GM19468 (cell line): ENCODE data around the gene UNC5B.

Source experiments
- ATAC-seq: cut with Tn5 transposase; IDR thresholded peaks from one replicate; pipeline ENCODE4 v1.9.1; 2021; ENCODE audit warnings: mild to moderate bottlenecking, moderate library complexity, moderate number of reproducible peaks; ENCODE audit not compliant: unreplicated experiment; ENCODE audit errors: extremely low read depth

Gene UNC5B

GRCh38 chr10:71237843-71238623 is 25.7 kb downstream of the UNC5B start:
- ATAC-seq, result no peak

DNA sequence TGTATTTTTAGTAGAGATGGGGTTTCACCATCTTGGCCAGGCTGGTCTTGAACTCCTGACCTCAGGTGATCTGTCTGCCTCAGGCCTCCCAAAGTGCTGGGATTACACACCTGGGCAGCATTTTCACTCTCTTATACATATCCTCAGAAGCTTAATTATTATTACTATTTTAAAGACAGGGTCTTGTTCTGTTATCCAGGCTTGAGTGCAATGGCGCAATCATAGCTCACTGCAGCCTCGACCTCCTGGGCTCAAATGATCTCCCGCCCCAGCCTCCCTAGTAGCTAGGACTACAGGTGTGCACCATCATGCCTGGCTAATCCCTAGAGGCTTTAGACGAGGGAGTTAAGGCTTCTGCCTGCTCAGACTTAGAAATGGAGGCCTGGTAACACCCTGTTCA is 26.3 kb downstream of the UNC5B start:
- ATAC-seq, result no peak

DNA sequence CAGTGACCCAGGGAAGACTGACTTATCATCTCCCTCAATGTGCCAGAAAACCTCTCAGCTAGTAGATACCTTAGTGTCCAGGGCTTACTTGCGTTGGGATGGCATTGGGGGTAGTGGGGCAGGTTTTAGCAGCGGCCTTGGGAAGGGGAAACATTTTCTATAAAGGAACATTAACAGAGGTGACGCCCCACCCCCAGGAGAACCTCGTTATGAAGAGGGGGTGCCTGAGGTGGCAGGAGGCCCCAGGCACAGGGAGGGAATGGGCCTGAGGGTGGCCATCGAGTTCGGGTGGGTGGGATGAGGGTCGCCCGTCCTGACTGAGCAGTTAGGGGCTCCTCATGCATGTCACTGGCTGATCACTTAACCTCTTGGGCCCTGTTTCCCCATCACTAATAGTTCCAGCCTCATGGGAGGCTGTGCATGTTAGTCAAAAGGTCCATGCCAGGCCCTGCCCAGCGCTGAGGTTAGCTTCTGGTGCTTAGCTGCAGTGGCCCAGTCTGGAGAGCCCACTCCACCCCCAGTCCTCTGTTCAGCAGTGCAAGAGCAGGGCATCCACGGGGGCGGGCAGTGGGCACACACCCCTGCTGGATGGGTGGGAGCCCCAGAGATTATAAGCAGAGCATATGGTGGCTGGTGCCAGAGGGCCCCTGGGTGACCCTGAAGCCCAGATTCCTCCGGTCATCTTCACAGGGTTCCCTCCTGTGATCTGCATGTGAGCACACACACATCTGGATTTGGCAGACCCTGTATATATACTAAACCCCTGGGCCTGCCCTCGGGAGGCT is 27.0 kb downstream of the UNC5B start:
- no peak for ATAC-seq

GRCh38 chr10:71239946-71240795 is 27.8 kb downstream of the UNC5B start:
- ATAC-seq, result no peak

DNA sequence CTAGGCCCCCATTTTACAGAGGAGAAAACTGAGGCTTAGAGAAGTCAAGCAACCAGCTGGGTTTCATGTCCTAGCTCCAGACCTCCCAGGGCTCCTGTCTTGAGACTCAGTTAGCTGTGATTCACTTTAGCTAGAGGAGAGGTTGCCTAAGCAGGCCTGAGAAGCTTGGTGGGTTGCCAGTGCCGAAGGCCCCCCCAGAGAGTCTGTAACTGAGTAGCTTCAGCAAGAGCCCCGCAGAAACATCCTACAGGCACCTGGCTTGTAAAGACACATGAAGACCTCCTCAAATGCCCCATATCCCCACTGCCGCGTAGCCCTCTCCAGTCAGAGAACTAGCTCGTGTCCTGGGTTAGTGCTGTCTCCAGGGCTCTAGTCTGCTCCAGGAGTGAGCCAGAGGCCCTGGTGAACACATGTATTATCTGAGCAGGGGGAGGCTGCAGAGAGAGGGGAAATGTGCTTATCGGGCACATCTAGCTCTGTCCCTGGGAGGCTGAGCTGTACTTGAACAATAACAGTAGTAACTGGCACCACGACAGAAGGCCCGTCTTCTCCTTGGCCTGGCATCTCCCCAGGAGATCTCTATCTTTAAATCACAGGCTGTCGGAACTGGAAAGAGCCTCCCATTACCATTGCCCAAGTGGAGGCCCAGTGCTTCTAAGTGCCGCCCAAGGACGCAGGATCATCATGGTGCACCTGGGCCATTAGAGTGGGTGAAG is 28.9 kb downstream of the UNC5B start:
- no peak for ATAC-seq

GRCh38 chr10:71241830-71242621 is 29.7 kb downstream of the UNC5B start:
- ATAC-seq, result no peak

DNA sequence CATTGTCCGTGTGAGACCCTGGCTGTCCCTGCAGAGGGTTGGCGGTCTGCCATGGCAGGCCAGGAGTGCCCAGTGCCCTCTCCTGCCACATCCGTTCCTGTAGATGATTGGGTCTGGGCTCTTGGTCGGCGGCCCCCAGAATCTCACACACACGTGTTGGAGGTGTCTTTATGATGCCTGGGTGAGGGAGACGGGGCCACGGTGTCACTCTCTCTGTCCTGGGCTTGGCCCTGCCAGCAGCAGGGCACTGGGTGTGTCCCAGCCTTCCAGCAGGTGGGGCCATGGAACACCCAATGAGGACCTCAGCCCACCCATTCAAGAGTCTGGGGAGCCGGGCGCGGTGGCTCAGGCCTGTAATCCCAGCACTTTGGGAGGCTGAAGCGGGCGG is 30.2 kb downstream of the UNC5B start:
- no peak for ATAC-seq

- ATAC-seq, result no peak
Measured at GRCh38 chr10:71243756-71244395, 31.5 kb downstream of the UNC5B start.

DNA sequence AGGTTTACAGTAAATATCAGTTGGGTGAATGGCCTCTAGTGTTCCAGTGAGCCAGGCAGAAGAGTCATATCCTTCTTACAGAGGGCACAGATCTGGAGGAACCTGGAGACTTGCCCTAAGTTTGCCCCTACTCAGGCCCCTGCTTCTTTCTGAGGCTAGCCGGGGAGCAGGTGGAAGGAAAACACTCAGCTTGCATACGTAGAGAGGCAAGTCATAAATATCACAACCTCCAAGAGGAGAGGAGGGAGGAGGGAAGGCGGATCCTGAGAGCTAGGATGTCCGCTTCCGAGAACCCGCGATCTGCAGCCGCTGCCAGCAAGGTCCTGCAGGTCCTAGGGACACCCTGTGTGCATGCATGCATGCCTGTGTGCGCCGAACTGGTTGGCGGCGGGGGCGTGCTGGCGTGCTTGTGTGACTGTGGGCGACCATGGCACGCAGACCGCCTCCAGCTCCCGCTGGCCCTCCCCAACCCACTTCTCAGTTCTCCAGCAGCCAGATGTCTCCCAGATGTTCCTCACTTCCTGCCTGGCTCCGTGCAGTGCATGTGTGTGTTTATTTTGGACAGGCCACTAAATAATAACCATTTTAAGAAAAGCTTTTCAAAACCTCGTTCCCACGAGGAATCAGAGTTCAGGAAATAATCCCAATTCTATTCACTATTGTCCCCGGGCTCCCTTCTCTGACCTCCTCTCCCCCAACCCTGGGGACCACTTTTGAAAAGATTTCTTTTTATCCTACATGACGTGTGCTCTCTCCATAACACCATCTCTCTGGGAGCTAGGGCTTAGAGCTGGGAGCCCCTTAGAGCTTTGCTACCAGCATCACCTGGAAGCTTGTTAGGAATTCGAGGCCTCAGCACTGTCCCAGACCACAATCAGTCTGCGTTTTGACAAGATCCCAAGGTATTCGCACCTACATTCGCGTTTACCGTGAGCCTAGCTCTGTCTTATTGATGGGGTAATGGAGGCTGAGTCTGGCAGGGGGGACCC is 32.4 kb downstream of the UNC5B start:
- ATAC-seq, result no peak

DNA sequence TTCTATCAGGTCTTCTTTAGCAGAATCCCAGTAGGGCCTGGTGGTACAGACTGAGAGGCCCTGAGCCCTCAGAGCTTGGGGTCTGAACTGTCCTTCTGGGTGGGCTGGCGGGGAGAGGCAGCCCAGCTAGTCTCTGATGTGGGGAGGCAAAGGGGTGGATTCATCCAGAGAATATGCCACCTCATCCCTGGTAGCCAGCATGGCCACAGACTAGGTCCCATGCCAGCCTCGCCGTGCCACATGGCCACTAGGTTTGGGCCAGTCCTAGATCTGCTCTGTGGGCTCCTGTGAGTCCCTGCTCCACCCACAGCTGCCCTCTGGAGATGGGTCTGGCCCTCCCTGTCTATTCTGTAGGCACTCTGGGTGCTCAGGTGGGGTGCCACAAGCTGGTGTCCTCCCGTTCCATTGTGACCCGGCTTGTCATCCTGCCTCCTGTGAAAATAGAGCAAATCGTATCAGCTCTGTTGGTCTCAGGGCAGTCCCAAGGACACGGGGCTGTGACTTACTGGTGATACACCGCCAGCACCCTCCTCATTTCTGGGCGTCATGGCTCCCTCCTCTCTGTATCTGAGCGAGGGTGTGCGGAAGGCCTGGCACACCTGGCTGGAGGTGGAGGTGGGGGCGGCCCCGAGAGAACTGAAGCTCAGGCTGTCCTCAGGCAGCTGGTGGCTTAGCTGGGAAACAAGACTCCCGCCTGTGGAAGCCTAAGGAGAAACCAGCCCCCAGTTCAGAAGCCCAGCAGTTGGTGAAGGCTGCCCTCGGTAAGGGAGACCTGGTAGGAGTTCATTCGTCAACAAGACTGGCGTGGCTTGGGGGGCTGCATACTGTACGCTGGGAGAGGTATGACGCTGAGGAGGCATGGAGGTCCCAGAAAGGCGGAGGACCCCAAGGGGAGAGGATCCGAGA is 33.3 kb downstream of the UNC5B start:
- ATAC-seq, result no peak

DNA sequence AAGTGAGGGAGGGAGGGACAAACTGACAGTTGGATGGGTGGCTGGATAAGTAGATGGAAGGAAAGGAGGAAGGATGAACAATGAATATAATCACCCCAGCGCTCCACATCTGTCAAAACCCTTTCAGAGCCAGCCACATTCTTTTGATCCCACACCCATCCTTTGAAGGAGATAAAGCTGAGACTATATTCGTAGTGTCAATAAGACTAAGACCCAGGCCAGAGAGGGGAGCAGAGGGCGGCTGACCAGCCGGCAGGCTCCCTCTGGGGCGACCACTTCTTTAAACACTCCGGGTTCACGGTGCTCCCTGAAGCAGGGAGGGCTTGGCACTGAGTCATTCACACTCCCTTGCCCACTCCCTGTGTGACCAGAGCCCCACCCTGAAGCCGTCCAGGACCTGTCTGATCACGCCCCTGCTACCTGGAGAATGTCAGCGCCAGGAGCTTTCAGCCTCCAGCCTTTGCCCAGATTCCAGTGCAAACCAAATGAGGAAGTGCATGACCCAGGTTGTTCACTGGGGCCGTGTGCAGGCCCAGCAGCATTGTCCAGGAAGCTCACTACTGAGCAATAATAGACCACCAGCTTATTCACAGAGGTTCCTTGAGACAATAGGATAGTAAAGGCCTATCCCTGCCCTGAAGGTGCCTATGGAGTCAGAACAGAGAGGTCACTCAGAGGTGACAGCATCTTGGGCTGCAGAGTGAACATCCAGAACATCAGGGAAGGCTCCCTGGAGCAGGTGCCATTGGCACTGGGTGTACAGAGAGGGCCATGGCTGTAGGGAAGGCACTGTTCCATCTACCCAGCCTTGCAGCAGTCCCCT is 34.4 kb downstream of the UNC5B start:
- no peak for ATAC-seq

- ATAC-seq, result no peak
Measured at GRCh38 chr10:71247414-71247705, 35.0 kb downstream of the UNC5B start.

- ATAC-seq, result no peak
Measured at GRCh38 chr10:71247804-71248203, 35.4 kb downstream of the UNC5B start.

DNA sequence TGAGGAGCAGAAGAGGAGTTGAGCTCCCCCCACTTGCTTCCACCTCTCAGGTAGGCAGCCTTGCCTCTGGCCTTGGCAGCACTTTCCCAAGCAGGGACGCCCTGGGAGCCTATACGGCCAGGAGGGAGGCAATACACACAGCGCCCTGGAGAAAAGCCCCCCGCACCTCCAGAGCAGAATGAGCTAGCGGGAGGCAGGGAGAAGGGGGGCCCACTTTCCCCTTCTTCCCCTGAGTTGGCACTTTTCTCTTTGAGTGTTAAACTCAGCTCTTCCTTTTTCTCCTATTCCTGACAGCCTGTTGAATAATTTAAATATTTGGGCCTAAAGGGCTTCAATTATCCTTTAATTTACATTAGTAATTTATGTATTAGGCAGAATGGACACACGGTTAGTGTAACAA is 35.8 kb downstream of the UNC5B start:
- ATAC-seq, result no peak

DNA sequence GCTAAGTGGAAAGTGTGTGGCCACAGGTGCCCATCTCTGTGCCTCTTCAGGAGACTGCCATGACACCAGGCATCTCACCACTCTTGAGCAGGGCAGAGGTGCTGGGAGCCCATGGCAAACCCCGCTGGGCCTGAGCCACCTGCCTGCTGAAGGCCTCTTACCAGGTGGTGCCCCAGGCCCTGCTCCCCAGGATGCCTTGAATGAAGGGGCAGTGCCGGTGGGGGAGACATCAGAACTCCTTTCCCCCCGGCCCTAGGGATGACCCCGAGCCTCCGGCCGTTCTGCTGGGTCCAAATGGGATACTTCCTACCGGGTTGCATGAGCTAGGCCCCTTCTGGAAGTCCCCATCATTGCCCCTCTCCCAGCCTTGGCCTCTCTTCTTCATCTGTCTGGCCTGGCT is 37.6 kb downstream of the UNC5B start:
- no peak for ATAC-seq

GRCh38 chr10:71250405-71250804 is 38.0 kb downstream of the UNC5B start:
- no peak for ATAC-seq
